Gastroesophageal sphincter (tissue), 4 donors: ENCODE data around the gene MDH1B. TPM values are rescaled to one million over a fixed set of nuclear protein-coding genes. Genes with fewer than 3 reads are reported as not detected.
"Not testable (repeated sequence)": the region's sequence is repeated elsewhere in the genome, so short reads cannot be mapped to it uniquely, and the experiment has no call there.

Experiments used
- ATAC-seq: fragments of 150-250 bp; one replicate; pipeline ENCODE4 v1.9.1; 2016; ENCODE audit warnings: mild to moderate bottlenecking, moderate library complexity
- H3K27ac ChIP-seq, 4 donors: fragments of 200-600 bp; sonication (generic) in 3 of 4; 1 replicate in 3 of 4; 2 replicates in 1 of 4; pipeline ENCODE4 v1.5.1; 2016 to 2019
- H3K27me3 ChIP-seq: fragments of 200-600 bp; sonication (generic); one replicate; pipeline ENCODE4 v1.5.1; 2019
- H3K36me3 ChIP-seq, 2 donors: fragments of 200-600 bp; sonication (generic); one replicate each; pipeline ENCODE4 v1.5.1; 2019; ENCODE audit warnings: control low read depth in 1 of 2
- H3K4me1 ChIP-seq, 3 donors: fragments of 200-600 bp; sonication (generic); 1 replicate in 2 of 3; 2 replicates in 1 of 3; pipeline ENCODE4 v1.5.1; 2016 to 2019; ENCODE audit warnings: control low read depth in 2 of 3
- H3K4me3 ChIP-seq, 2 donors: fragments of 200-600 bp; sonication (generic); one replicate each; pipeline ENCODE4 v1.5.1; 2019; ENCODE audit warnings: mild to moderate bottlenecking in 1 of 2, moderate library complexity in 1 of 2
- H3K9me3 ChIP-seq, 3 donors: fragments of 200-600 bp; sonication (generic); one replicate each; pipeline ENCODE4 v1.5.1; 2017 to 2019; ENCODE audit warnings: control low read depth in 2 of 3
- EP300 ChIP-seq: sonication (generic); formaldehyde crosslinking; IDR thresholded peaks from one replicate; pipeline ENCODE4 v1.6.1; 2017; ENCODE audit warnings: antibody characterized with exemption, mild to moderate bottlenecking
- POLR2A ChIP-seq, 2 donors: fragments of 450-650 bp; IDR thresholded peaks; one replicate each; pipeline ENCODE4 v1.6.1; 2017; ENCODE audit warnings: antibody characterized with exemption in 2 of 2, mild to moderate bottlenecking in 2 of 2, moderate library complexity in 1 of 2
- POLR2AphosphoS5 ChIP-seq: sonication (generic); formaldehyde crosslinking; IDR thresholded peaks from one replicate; pipeline ENCODE4 v1.6.1; 2017; ENCODE audit warnings: antibody characterized with exemption
- WGBS, 2 donors: methylation state at CpG; one replicate each; pipeline ENCODE4 v1.1.5; 2018; ENCODE audit warnings: low coverage in 1 of 2; 5-methylcytosine and 5-hydroxymethylcytosine counted together
- total RNA-seq, 4 donors: library from RNA; depleted of rRNA; stranded (reverse); fragments of >200 nt; gene quantifications; one replicate each; pipeline ENCODE4 v1.1.0, GENCODE V29; 2016
- TF ChIP-seq, protein P1 (sequence below), 4 experiments: fragments of 200-600 bp in 2 of 4; fragments of 450-650 bp in 2 of 4; sonication (generic) in 1 of 4; IDR thresholded peaks; one replicate each; pipeline ENCODE4 v1.5.1; 2017 to 2019; ENCODE audit warnings: antibody characterized with exemption in 4 of 4, mild to moderate bottlenecking in 2 of 4, moderate library complexity in 2 of 4

The MDH1B gene
- total RNA-seq, 4 donors from 2014 or later, result 0.77 to 2.3 (median 1.2) TPM; not detected in 1

DNA sequence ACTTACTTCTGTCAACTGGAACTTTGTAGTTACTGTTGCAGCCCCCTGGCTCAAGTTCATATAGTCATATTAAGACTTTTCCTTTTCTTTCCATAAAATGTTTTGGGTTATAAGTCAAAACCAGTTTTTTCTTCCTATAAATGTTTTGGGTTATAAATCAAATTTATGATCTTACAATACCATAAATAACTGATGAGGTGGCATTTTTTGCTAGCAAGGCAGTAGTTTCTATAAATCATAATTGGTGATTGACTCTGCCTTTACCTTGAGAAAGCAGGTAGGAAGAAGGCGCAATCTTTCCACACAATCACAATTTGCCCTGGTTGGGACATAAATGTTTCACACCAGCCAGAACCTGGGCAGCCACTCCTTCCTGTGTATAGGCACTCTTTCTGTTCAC is 41.8 kb downstream of the MDH1B start:
- 86 to 100% methylated on average over 1 of the region's 1 CpG for WGBS, 2 donors
- ATAC-seq, result no peak
- TF ChIP-seq, protein P1, sequence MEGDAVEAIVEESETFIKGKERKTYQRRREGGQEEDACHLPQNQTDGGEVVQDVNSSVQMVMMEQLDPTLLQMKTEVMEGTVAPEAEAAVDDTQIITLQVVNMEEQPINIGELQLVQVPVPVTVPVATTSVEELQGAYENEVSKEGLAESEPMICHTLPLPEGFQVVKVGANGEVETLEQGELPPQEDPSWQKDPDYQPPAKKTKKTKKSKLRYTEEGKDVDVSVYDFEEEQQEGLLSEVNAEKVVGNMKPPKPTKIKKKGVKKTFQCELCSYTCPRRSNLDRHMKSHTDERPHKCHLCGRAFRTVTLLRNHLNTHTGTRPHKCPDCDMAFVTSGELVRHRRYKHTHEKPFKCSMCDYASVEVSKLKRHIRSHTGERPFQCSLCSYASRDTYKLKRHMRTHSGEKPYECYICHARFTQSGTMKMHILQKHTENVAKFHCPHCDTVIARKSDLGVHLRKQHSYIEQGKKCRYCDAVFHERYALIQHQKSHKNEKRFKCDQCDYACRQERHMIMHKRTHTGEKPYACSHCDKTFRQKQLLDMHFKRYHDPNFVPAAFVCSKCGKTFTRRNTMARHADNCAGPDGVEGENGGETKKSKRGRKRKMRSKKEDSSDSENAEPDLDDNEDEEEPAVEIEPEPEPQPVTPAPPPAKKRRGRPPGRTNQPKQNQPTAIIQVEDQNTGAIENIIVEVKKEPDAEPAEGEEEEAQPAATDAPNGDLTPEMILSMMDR (IDR thresholded peaks at IDR 0.05), result no peak
- TF ChIP-seq POLR2A (IDR thresholded peaks at IDR 0.05), result no peak
- TF ChIP-seq POLR2AphosphoS5, result no peak
- TF ChIP-seq EP300, result no peak
- peaks cover 8% of the 10 kb centered on the region for H3K27me3 ChIP-seq
- no peaks in the 10 kb centered on the region for H3K9me3 ChIP-seq
- no peaks in the 10 kb centered on the region for H3K4me1 ChIP-seq
- no peak overlapping the region for H3K4me3 ChIP-seq
- no peaks in the 10 kb centered on the region for H3K36me3 ChIP-seq
- H3K27ac ChIP-seq, result no peak overlapping the region

DNA sequence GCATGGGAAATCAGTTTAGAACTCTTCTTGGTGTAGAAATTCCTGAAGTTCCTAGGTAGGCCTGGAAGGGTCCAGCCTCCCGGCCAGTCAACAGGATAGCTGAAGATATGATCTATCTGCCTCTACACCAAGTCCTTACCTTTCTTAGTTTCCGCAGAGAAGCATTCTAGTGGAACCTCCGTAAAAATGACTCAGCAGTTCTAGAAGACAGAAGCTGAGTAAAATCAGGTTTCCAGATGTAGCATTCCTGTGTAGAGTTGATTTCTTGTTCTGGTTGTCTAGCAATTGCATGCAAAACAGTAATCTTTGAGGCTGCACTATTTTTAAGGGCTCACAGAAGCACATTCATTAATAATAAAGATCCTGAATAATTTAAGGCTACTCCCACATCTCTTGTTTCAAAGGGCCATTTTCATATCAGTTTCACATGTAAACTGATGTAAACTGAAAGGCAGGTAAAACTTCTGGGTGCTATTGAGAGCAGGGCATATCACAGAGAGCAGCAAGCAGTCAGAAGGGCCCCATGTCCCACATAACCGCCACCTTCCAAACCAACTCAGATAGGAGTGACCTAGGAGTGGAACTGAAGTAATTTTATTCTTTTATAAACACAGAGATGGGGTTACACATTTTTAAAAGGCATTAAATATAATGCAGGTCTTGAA is 43.7 kb downstream of the MDH1B start:
- Histone ChIP-seq H3K27me3 (peaks cover 8% of the 10 kb centered on the region), H3K4me1 (no peaks in the 10 kb centered on the region)

DNA sequence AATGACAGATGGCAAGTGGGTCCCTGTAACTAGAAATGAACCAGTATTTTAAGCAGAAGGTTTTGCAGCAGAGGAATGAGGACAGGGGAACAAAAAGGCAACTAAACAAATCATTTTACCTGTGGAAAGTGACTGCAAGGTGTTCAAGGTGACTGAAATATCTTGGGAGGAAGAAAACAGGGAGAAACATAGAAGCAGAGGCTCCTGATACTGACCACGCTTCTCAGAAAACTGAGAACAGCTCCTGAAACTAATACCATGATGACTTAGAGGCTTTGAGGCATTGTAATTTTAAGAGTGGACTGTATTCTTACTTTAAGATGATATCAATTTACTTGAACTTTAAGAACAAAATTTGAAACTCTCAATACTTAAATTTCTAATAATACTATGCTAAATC is 46.8 kb downstream of the MDH1B start, which contains the start of gene DYTN:
TSS of gene DYTN (minus strand) at position 101 of the 400 bp plus-strand sequence. CDS start 117 bp downstream, outside the sequence.
- TF ChIP-seq, protein P1 (IDR thresholded peaks at IDR 0.05), result no peak
- TF ChIP-seq EP300 (no peak), POLR2AphosphoS5 (no peak), POLR2A (IDR thresholded peaks at IDR 0.05) (no peak)
- peaks cover 3% of the 10 kb centered on the region for H3K27me3 ChIP-seq
- ATAC-seq, result no peak
- H3K27ac ChIP-seq, result no peak within 1 kb of the TSS
- no peaks in the 10 kb centered on the region for H3K4me1 ChIP-seq
- no peaks in the 10 kb centered on the region for H3K36me3 ChIP-seq
- no peaks in the 10 kb centered on the region for H3K9me3 ChIP-seq
- no peak within 1 kb of the TSS for H3K4me3 ChIP-seq
- 50 to 91% methylated on average over 1 of the region's 1 CpG for WGBS, 2 donors

More for the DNA sequence above, 43.7 kb downstream of the MDH1B start:
- no peak overlapping the region for H3K4me3 ChIP-seq
- H3K27ac ChIP-seq, result no peak overlapping the region
- no peak for ATAC-seq
- H3K9me3 ChIP-seq, result no peaks in the 10 kb centered on the region
- 76 to 87% methylated on average over 4 of the region's 4 CpGs for WGBS, 2 donors
- no peaks in the 10 kb centered on the region for H3K36me3 ChIP-seq
- TF ChIP-seq POLR2AphosphoS5, result no peak
- TF ChIP-seq EP300, result no peak
- TF ChIP-seq, protein P1 (IDR thresholded peaks at IDR 0.05), result no peak
- no peak for TF ChIP-seq POLR2A (IDR thresholded peaks at IDR 0.05)

DNA sequence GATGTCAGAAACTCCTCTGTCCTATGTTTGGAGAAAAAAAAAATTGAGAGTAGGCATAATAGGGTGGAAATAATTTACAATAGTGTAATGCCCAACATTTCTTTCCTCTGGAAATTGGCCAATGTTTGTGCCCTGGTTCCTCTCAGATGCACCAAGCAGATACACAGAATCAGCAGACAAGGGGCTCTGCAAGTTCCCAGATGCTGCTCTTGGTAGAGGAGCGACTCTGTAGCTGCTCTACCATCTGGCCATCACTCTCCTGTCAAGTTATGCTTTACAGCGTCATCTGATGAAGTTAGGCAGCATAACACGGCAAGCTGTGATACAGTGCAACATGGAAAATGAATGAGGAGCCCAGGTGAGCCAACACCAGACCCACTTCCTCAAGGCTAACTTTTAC is 48.5 kb downstream of the MDH1B start:
- TF ChIP-seq POLR2AphosphoS5, result no peak
- TF ChIP-seq, protein P1 (IDR thresholded peaks at IDR 0.05), result no peak
- no peak for TF ChIP-seq POLR2A (IDR thresholded peaks at IDR 0.05)
- no peak for TF ChIP-seq EP300
- Histone ChIP-seq H3K27me3 (peaks cover 3% of the 10 kb centered on the region), H3K4me3 (no peak overlapping the region), H3K4me1 (no peaks in the 10 kb centered on the region), H3K9me3 (no peaks in the 10 kb centered on the region), H3K27ac (no peak overlapping the region), H3K36me3 (no peaks in the 10 kb centered on the region)
- ATAC-seq, result no peak
- WGBS, 2 donors, result 23 to 73% methylated on average over 3 of the region's 3 CpGs

DNA sequence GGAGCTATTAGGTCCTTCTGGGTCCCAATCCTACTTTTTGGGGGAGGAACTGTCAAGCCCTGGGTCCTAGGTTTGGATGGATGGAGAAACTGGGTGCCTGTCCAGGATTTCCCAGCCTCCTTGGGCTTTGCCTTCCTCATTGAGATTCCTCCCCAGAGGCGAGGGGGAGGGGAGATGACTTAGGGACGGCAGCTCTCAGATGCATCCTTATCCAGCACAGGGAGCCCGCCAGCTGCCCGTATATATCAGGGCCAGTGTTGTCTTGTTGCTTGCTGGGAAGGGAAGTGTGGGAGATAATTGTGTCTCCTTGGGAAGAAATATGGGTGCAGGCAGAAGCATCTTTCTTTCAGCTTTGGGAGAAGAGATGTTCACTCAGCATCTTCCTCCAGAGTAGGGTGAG is 49.9 kb downstream of the MDH1B start:
- WGBS, 2 donors, result 60% methylated on average over 1 of the region's 4 CpGs
- not testable (repeated sequence) for H3K9me3 ChIP-seq, H3K36me3 ChIP-seq, H3K4me3 ChIP-seq, H3K27me3 ChIP-seq, H3K4me1 ChIP-seq, ATAC-seq, H3K27ac ChIP-seq
